HG03108 (cell line): ENCODE measurements around the gene ATP6V0D1.
"Not testable (repeated sequence)": the region's sequence is repeated elsewhere in the genome, so short reads cannot be mapped to it uniquely, and the experiment has no call there.

Experiments used
- ATAC-seq: cut with Tn5 transposase; IDR thresholded peaks from one replicate; pipeline ENCODE4 v1.9.1; 2021; ENCODE audit warnings: moderate library complexity; ENCODE audit not compliant: unreplicated experiment

Gene ATP6V0D1

DNA sequence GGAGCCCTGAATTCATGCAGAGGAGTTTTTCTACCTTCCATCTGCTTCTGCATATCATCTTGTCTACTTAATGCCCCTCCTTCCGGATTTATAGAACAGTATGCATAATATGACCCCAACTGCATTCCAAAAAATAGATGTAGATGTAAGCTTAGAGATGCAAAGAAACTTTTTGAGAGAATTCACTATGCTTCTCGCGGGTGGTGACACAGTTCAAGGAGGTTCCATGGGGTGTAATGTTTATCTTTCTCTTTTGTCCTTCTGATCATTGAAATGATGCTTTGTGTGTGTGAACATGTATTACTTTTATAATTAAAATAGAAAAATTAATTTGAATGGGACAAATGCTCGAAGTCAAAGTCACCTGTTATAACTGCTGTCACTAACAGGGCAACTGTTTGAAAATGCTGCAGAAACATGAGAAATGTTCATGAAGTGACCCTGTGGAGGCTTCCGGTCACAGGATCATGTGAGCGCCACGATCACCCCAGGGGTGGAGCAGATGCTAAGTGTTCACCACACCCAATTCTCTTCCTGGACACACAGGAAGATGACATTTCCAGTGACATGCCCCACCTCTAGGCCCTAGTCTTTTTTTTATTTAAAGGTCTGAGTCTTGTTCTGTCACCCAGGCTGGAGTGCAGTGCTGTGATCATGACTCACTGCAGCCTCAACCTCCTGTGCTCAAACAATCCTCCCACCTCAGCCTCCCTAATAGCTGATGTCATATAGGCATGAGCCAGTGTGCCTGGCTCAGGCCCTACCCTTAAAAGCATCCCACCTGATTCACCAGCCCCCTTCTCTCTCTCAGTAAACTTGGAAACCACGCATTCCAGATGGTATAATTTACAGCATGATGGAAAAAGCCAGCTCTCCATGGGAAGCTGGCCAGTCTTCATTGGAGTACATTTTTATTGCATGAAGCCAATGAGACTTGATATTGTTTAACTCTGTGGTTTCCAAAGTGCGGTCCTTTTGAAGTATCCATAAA, 23.4 kb upstream of the ATP6V0D1 start:
- ATAC-seq = peak; percentile 75

DNA sequence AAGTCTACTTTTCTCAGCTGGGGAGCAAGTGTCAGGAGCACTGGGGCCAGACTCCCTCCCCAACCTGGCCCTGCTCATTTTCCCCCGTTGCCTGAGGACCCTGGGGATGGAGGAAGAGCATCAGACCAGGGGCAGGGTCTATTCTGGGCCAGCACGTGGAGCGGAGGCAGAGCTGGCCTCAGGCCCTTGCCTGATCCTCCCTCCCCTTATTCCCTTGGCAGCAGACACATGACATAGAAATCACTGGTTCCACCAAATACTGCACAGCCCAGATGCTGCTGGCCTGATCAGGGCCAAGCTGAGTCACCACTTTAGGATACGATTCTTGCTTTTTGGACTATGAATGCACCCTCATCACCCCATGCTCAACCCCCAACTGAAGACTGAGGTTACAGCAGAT, 18.1 kb upstream of the ATP6V0D1 start:
- no peak for ATAC-seq

DNA sequence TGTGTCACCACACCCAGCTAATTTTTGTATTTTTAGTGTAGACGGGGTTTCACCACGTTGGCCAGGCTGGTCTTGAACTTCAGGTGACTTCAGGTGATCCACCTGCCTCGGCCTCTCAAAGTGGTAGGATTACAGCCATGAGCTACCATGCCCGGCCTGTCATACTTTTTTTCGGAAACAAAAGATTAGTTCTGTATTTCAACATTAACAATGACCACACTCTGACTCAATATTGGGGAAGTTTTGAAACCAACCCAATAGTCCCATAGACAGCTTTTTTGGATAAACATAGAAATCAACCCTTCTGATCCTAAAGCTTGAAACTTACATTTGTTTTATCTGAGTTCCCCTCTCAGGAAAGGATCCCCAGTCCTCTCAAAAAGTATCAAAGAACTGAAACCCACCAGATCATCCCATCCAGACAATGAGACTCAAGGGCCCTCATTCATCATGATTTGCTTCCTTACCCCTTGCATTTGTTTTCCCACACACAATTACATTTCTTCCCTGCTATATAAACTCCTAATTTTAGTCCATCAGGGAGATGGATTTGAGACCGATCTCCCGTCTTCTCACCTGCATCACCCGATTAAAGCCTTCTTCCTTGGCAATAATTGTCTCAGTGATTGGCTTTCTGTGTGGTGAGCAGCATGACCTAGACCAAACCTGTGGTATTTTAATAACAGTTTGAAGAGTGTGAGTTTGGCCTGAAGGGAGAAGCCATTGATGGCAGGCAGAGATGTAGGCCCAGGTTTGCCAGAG, 9.6 kb upstream of the ATP6V0D1 start:
- ATAC-seq = no peak

DNA sequence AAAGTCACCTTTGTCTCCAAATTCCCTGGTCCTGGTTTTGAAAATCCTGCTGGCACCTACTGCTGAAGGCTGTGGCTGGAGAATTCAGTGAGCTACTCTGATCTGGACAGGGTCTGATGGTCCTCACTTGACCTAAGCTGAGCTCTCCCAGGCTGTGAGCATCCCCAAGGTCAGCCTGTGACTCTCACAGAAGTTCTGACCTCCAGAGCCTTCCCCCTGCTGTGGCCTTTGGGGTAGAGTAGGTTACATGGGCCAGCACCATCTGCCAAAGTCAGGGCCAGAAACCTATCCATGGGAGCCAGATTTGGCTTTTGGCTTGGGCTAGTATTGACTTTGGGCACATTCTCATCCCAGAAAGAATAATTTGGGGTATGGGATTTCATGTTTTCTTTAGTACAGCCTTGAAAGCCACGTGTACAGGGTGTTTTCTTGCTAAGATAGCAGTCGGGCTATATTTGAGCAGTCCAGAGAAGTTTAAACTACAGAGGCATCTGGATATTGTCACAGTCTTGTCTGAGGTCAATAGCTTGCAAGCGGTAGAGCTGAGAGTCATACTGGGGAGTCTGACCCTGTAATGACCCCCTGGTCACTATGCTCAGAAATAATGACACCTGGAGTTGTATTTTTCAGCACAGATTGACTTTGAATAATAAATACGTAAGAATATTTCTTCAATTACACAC, 8.6 kb upstream of the ATP6V0D1 start:
- ATAC-seq = no peak

DNA sequence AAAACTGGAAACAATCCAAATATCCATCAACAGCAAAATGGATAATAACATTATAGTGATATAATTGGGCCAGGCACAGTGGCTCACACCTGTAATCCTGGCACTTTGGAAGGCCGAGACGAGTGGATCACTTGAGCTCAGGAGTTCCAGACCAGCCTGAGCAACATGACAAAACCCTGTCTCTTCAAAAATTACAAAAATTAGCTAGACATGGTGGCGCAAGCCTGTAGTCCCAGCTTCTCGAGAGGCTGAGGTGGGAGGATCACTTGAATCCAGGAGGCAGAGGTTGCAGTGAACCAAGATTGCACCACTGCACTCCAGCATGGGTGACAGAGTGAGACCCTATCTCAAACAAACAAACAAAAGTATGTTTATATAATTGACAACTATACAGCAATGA, 6.6 kb upstream of the ATP6V0D1 start:
- ATAC-seq = not testable (repeated sequence)

DNA sequence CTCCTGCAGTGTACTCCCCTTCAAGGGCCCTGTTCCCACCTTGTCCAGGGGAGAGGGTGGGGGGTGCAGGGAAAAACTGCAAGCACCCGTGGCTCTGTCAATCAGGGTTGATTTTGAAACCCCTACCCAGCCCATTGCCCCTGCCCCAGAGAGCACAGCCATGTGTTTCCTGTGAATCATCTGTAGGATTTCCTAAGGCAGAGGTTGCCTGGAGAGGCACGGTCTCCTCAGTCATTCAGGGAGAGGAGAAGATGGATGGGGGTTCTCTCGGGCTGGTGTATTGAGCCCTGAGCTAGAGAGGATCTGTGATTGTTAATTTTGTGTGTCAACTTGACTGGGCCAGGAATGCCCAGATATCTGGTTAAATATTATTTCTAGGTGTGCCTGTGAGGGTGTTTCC, 5.8 kb upstream of the ATP6V0D1 start:
- ATAC-seq = no peak

GRCh38 chr16:67483731-67484525, 3.0 kb upstream of the ATP6V0D1 start:
- no peak for ATAC-seq

GRCh38 chr16:67483150-67483549, 2.2 kb upstream of the ATP6V0D1 start, which contains the start of gene AGRP:
AGRP (minus strand) TSS chr16:67483547; CDS start chr16:67483398, 149 bp downstream.
- ATAC-seq = no peak

GRCh38 chr16:67482233-67482924, 1.4 kb upstream of the ATP6V0D1 start:
- ATAC-seq = no peak

GRCh38 chr16:67481561-67482232, 740 bp upstream of the ATP6V0D1 start:
- peak; percentile 11 for ATAC-seq

DNA sequence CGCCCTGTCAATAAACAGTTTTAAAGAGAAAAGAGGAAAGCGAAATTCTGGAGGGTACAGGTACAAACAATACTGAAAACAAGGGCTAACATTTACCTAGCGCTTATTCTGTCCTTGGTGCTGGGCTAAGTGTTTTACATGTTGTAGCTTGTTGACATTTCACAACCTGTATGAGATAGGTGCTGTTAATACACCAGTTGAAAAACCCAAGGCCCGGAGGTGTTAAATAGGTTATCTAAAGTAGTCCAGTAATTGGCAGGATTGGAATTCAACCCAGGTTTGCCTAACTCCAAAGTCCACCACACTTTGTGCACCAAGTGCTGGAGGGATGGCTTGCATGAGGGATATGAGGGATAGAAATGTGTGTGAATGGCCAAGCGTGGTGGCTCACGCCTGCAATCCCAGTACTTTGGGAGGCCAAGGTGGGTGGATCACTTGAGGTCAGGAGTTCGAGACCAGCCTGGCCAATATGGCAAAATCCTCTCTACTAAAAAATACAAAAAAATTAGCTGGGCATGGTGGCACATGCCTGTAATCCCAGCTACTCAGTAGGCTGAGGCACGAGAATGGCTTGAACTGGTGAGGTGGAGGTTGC, 2.9 kb downstream of the ATP6V0D1 start:
- no peak for ATAC-seq

DNA sequence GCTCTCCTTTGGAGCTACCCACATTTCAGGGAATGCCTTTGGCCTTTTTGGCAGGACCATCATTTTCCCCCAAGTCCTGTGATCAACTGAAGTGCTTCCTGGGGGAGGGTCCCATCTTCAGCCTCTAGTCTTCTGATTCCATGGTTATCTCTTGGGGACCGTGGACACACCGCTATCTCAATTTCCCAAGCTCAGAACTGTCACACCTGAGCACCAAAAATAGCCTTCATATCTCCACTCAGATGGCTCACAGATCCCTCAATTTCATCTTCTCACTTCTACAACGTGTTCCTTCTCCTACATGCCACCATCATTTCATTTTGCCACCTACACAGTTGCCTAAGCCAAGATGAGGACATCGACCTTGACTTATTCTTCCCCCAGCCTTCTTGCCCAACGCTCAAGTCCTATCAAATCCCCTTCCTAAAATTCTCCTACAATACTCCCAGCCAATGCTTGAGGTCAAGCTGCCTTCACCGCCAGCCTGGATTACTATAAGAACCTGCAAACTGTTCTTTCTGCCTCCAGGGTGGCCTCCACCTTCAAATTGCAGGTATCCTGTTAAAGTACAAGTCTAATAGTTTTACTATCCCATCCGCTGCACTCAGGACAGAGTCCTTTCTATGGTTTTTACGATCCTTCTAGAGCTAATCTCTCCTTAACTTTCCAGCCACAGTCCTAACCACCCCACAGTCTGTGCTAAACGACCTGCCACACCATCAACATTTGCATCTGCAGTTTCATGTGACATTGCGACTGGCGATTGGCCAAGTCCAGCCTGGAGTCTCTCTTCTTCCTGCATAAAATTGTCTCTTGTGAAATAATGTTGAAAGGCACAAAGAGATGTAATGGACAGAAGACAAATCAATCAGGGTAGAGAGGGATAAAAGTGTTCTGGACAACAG, 6.2 kb downstream of the ATP6V0D1 start:
- no peak for ATAC-seq

DNA sequence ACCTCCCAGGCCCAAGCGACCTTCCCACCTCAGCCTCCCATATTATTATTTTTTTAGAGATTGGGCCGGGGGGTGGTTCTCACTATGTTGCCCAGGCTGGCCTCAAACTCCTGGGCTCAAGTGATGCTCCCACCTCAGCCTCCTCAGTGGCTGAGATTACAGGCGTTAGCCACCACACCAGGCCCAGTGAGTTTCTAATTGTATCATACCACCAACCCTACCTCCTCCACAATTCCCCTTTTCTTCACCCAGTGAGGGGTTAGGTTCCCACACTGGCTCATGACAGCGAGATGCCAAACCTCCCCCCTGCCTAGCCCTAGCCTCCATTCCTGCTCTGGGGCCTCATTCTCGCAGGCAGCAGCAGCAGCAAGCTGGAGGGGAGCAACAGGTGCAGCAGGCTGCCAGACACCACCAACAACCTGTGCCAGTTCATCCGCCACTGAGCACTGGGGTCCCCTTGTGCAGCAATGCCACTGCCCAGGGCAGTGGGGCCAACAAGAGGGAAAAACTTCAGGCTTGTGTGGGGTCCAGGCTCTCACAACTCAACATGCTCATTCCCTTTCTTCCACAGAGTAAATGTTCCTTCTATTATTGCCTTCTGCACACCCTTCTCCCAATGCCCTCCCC, 9.1 kb downstream of the ATP6V0D1 start:
- no peak for ATAC-seq

- ATAC-seq = no peak
These were observed 10.6 kb downstream of the ATP6V0D1 start for GRCh38 chr16:67470359-67470758.

DNA sequence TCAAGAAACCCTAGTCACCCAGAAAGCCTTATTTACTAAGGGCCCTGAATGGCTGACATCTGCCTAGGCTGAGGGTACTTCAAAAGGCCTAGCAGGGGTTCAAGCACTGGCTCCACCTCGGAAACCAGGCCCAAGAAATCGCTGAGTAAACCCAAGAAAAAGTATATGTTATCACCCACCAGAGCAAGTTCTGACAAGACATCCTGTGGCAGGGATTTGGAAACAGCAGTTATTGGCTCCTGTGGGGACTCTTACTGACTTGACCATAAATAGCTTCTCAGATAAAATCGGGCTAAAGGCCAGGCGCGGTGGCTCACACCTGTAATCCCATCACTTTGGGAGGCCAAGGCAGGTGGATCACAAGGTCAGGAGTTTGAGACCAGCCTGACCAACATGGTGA, 12.2 kb downstream of the ATP6V0D1 start:
- no peak for ATAC-seq

DNA sequence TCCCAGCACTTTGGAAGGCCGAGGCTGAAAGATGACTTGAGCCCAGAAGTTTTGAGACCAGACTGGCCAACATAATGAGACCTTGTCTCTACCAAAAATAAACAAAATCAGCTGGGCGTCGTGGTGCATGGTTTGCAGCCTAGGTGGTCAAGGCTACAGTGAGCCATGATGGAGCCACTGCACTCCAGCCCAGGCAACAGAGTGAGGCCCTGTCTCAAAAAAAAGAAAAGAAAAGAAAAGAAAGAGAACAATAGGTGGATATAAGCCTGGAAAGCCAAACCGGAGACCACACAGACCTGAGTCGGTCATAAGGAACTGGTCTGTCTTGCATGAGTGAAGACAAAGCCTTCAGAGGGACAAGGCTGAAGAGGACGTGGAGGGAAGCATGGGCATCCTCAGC, 14.4 kb downstream of the ATP6V0D1 start:
- ATAC-seq = no peak

GRCh38 chr16:67464565-67464964, 16.4 kb downstream of the ATP6V0D1 start:
- no peak for ATAC-seq
